Fibroblast of pulmonary artery (primary cell): ENCODE measurements around the gene RABAC1.
"Not testable (repeated sequence)": the region's sequence is repeated elsewhere in the genome, so short reads cannot be mapped to it uniquely, and the experiment has no call there.

ENCODE experiments used
- DNase-seq: peaks from one replicate; pipeline ENCODE4 v3.0.0-alpha.2; 2010; ENCODE audit warnings: low read depth
- H3K4me3 ChIP-seq: replicated peaks from 2 replicates; pipeline ENCODE4 v1.5.1; 2011; ENCODE audit warnings: low read depth, mild to moderate bottlenecking, control low read depth, low read length, moderate library complexity
- TF ChIP-seq, protein P1 (sequence below): IDR thresholded peaks from 2 replicates; pipeline ENCODE4 v1.5.1; 2011; ENCODE audit warnings: mild to moderate bottlenecking, control low read depth, low read length, inconsistent platforms; ENCODE audit errors: missing control alignments

RABAC1 gene

DNA sequence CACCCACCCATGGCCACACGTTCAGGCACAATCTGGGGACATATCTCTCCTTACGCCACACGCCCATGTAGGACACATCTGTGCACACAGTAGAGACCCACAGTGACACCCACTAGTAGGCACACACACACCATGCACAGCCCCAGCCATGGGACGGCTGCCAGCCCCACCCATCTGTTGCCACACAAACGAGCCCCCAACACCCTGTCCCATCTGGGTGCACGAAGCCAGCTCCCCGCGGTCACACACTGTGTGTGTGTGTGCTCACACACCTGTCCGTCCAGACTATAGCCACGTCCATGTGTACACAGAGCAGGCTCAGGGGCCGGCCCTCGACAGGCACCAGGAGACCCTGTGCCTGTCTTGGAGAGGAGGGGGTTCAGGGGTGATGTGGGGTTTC, 41.4 kb downstream of the RABAC1 start:
- DNase-seq, result no peak
- no peak overlapping the region for H3K4me3 ChIP-seq
- TF ChIP-seq, protein P1, sequence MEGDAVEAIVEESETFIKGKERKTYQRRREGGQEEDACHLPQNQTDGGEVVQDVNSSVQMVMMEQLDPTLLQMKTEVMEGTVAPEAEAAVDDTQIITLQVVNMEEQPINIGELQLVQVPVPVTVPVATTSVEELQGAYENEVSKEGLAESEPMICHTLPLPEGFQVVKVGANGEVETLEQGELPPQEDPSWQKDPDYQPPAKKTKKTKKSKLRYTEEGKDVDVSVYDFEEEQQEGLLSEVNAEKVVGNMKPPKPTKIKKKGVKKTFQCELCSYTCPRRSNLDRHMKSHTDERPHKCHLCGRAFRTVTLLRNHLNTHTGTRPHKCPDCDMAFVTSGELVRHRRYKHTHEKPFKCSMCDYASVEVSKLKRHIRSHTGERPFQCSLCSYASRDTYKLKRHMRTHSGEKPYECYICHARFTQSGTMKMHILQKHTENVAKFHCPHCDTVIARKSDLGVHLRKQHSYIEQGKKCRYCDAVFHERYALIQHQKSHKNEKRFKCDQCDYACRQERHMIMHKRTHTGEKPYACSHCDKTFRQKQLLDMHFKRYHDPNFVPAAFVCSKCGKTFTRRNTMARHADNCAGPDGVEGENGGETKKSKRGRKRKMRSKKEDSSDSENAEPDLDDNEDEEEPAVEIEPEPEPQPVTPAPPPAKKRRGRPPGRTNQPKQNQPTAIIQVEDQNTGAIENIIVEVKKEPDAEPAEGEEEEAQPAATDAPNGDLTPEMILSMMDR, result no peak

DNA sequence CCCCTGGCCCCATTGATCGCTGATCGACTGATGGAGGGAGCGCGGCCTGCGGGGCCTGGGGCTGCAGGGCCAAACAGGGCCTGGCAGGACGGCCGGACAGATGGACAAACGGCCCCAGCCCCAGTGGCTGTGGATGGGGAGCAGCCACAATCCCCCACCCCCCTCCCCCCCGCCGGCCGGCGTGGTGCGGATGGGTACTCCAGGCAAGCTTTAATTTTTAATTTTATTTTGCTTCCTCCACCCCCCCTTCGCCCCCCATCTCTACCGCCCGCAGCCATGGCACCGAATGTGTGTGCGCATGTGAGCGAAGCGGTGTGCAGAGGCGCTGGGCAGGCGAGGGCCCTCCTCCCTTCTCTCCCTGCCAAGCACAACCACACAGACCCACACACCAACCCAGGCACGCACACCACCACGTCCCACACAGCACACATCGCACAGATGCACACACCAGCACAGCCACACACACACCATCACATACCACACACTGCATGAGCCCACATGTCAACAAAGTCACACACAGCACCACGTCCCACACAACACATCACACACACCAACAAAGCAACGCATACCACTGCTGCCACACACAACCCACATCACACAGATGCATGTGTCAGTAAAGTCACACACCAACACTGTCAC, 43.2 kb downstream of the RABAC1 start:
- no peak for DNase-seq
- H3K4me3 ChIP-seq, result no peak overlapping the region
- TF ChIP-seq, protein P1, result no peak

DNA sequence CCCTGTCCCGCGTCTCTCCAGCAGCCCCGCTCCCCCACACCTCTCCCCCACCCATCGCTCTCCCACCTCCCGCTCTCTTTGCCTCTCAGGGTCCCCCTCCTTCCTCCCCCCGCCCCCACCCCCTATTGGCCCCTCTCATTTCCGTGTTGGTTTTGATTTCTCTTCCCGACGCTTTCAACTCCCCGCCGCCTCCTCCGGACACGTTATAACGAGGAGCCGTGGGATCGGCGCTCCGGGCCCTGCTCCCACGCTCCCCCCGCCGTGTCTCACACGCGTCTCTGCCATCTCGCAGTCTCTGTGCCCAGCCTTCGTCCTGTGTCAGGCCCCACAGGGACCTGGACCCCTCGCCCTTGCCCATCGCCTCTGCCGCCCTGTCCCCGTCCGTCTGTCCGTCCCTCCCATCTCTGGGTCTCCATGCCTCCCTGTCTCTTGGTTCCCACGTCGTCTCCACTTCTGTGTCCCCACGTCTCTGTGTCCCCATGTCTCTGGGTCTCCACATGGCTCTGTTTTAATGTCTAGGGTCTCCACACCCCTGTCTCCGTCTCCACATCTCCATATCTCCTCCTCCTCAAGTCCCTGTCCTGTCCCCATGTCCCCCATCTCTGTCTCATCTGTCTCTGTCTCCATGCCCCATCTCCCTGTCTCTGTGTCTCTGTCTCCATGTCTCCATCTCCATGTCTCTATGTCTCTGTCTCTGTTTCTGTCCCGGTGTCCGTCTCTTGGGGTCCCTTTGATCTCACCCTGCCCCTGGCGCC, 43.9 kb downstream of the RABAC1 start:
- TF ChIP-seq, protein P1, result no peak
- DNase-seq, result no peak
- H3K4me3 ChIP-seq, result no peak overlapping the region

DNA sequence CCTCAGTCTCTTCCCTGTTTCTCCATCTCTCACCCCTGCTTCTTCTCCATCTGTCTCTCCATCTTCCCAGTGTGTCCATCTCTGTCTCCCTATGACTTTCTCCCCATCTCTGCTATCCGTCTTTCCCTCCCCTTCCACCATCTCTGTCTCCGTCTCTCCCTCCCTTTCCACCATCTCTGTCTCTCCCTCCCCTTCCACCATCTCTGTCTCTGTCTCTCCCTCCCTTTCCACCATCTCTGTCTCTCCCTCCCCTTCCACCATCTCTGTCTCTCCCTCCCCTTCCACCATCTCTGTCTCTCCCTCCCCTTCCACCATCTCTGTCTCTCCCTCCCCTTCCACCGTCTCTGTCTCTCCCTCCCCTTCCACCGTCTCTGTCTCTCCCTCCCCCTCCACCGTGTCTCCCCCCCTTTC, 44.7 kb downstream of the RABAC1 start:
- not testable (repeated sequence) for DNase-seq, H3K4me3 ChIP-seq

DNA sequence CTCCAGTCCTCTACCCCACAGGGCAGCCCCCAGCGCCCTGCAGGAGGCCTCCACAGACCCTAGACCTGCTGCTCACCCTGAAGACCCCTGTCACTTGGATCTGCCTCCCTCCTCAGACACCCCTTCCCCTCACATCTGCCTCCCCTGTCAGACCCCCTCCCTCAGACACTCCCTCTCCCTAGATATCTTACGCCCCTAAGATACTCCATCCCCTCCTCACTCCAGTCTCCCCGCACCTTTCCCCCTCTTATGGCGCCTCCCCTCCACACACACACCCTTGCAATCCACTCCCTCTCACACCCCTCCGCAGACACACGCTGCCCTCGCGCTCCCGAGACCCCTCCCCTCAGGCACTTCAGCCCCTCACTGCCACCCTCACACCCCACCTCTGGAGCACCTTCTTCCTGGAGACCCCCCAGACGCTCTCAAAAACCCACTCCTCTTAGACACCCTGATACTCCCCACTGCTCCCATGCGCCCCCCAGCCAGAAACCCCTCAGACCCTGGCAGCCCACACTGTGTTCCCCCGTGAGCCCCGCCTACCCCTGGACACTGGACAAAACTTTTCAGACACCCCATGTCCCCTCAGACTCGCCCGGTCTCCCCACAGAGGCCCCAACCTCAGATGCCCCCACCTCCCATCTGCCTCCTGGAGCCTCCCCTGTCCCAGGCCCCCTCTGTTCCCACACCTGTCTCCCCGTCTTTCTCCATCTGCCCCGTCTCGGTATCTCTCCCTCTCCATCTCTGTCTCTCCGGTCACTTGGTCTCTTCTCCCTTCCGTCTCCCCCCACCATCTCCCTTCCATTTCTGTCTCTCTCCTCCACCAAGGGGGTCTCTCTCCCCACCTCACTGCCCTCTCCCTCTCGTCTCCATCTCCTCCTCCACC, 45.3 kb downstream of the RABAC1 start:
- H3K4me3 ChIP-seq, result no peak overlapping the region
- no peak for DNase-seq
- TF ChIP-seq, protein P1, result no peak

DNA sequence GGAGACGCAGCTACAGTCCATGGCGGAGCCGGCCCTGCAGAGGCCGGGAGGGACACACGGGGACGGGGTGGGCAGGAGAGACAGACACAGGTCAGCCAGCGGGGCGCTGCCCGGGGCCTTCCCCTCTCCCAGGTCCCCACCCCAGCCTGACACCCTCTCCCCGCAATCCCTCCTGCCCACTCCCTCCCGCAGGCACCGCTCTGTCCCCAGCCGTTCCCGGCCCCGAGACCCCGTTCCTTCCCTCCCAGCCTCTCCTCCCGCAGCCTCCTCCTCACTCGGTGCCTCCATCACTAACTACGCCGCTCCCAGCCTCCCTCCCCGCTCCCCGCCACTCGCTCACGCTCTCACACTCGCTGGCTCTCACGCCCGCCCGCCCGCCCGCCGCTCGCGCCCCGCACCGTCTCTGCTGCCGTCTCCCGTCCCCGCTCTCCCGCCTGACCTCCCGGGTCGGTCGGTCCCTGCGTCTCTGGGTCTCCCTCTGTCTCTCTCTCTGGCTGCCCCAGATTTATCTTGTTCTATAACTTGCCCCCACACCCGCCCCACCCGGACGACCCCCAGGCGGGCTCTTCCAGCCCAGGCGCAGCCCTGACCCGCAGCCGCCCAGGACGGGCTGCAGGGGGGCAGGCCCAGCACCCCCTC, 46.1 kb downstream of the RABAC1 start:
- DNase-seq, result no peak
- H3K4me3 ChIP-seq, result no peak overlapping the region
- TF ChIP-seq, protein P1, result no peak
